ENCODE data around the gene POU2F2.

Gene POU2F2

GRCh38 chr19:42075616-42076379 is 56.4 kb downstream of the POU2F2 start, which contains the start of gene ZNF574:
Gene ZNF574, plus strand, starts transcription at chr19:42076166. Its CDS starts 2,441 bp downstream, at chr19:42078607.
- peak; percentile 98 for DNase-seq
- in situ Hi-C loops (cut with HindIII; ENCODE audit: low pct_ligation_motif_present, low pct_unique_long_range_greater_than_20kb, low sequenced_read_pairs), result no loop called here

- no peak for DNase-seq
- in situ Hi-C loops (cut with HindIII; ENCODE audit: low pct_ligation_motif_present, low pct_unique_long_range_greater_than_20kb, low sequenced_read_pairs), result no loop called here
Observed at GRCh38 chr19:42075364-42075615, 57.0 kb downstream of the POU2F2 start.

GRCh38 chr19:42074513-42075363 is 57.5 kb downstream of the POU2F2 start:
- in situ Hi-C loops (cut with HindIII; ENCODE audit: low pct_ligation_motif_present, low pct_unique_long_range_greater_than_20kb, low sequenced_read_pairs), result no loop called here
- DNase-seq, result peak; percentile 29

GRCh38 chr19:42071247-42071646 is 61.0 kb downstream of the POU2F2 start:
- in situ Hi-C loops (cut with HindIII; ENCODE audit: low pct_ligation_motif_present, low pct_unique_long_range_greater_than_20kb, low sequenced_read_pairs), result no loop called here
- DNase-seq, result no peak

- no peak for DNase-seq
Observed at GRCh38 chr19:42069619-42070351, 62.5 kb downstream of the POU2F2 start, which contains the start of gene GRIK5. Gene GRIK5, minus strand, starts transcription at chr19:42070206. Its CDS starts 4,436 bp downstream, at chr19:42065770.

GRCh38 chr19:42068756-42069571 is 63.3 kb downstream of the POU2F2 start:
- in situ Hi-C loops (cut with HindIII; ENCODE audit: low pct_ligation_motif_present, low pct_unique_long_range_greater_than_20kb, low sequenced_read_pairs), result no loop called here
- DNase-seq, result no peak

More at GRCh38 chr19:42069619-42070351, 62.5 kb downstream of the POU2F2 start, which contains the start of gene GRIK5:
- in situ Hi-C loops (cut with HindIII; ENCODE audit: low pct_ligation_motif_present, low pct_unique_long_range_greater_than_20kb, low sequenced_read_pairs), result no loop called here

GRCh38 chr19:42068361-42068755 is 63.9 kb downstream of the POU2F2 start:
- in situ Hi-C loops (cut with HindIII; ENCODE audit: low pct_ligation_motif_present, low pct_unique_long_range_greater_than_20kb, low sequenced_read_pairs), result no loop called here
- no peak for DNase-seq

GRCh38 chr19:42067315-42067888 is 64.8 kb downstream of the POU2F2 start:
- DNase-seq, result no peak
- in situ Hi-C loops (cut with HindIII; ENCODE audit: low pct_ligation_motif_present, low pct_unique_long_range_greater_than_20kb, low sequenced_read_pairs), result no loop called here

GRCh38 chr19:42066075-42066754 is 66.0 kb downstream of the POU2F2 start:
- DNase-seq, result no peak
- in situ Hi-C loops (cut with HindIII; ENCODE audit: low pct_ligation_motif_present, low pct_unique_long_range_greater_than_20kb, low sequenced_read_pairs), result no loop called here

GRCh38 chr19:42065511-42065910 is 66.7 kb downstream of the POU2F2 start:
- in situ Hi-C loops (cut with HindIII; ENCODE audit: low pct_ligation_motif_present, low pct_unique_long_range_greater_than_20kb, low sequenced_read_pairs), result no loop called here
- no peak for DNase-seq

GRCh38 chr19:42065051-42065450 is 67.2 kb downstream of the POU2F2 start:
- no peak for DNase-seq
- in situ Hi-C loops (cut with HindIII; ENCODE audit: low pct_ligation_motif_present, low pct_unique_long_range_greater_than_20kb, low sequenced_read_pairs), result no loop called here

- DNase-seq, result no peak
- in situ Hi-C loops (cut with HindIII; ENCODE audit: low pct_ligation_motif_present, low pct_unique_long_range_greater_than_20kb, low sequenced_read_pairs), result no loop called here
Observed at GRCh38 chr19:42064432-42064831, 67.8 kb downstream of the POU2F2 start.

GRCh38 chr19:42062381-42062780 is 69.9 kb downstream of the POU2F2 start:
- in situ Hi-C loops (cut with HindIII; ENCODE audit: low pct_ligation_motif_present, low pct_unique_long_range_greater_than_20kb, low sequenced_read_pairs), result no loop called here
- DNase-seq, result no peak

- no peak for DNase-seq
- in situ Hi-C loops (cut with HindIII; ENCODE audit: low pct_ligation_motif_present, low pct_unique_long_range_greater_than_20kb, low sequenced_read_pairs), result no loop called here
Observed at GRCh38 chr19:42060117-42060516, 72.1 kb downstream of the POU2F2 start.

- no peak for DNase-seq
- in situ Hi-C loops (cut with HindIII; ENCODE audit: low pct_ligation_motif_present, low pct_unique_long_range_greater_than_20kb, low sequenced_read_pairs), result no loop called here
Observed at GRCh38 chr19:42059196-42059595, 73.0 kb downstream of the POU2F2 start.

- DNase-seq, result no peak
- in situ Hi-C loops (cut with HindIII; ENCODE audit: low pct_ligation_motif_present, low pct_unique_long_range_greater_than_20kb, low sequenced_read_pairs), result no loop called here
Observed at GRCh38 chr19:42057846-42058245, 74.4 kb downstream of the POU2F2 start.

- DNase-seq, result no peak
- in situ Hi-C loops (cut with HindIII; ENCODE audit: low pct_ligation_motif_present, low pct_unique_long_range_greater_than_20kb, low sequenced_read_pairs), result no loop called here
Observed at GRCh38 chr19:42054205-42054604, 78.0 kb downstream of the POU2F2 start.
